A673 (cell line): Measurements from ENCODE around the gene RPTOR.

Experiments used
- EZH2 ChIP-seq: fragments of 200-600 bp; sonication (generic); IDR thresholded peaks from 2 replicates; pipeline ENCODE4 v1.6.1; 2017; ENCODE audit warnings: borderline replicate concordance, low read depth, mild to moderate bottlenecking, mixed read lengths, antibody characterized with exemption, low read length; ENCODE audit not compliant: poor library complexity, severe bottlenecking
- TF ChIP-seq, protein P1 (sequence below): fragments of 300-800, 200-600 bp; sonication (generic); conservative IDR thresholded peaks from 2 replicates; pipeline ENCODE4 v1.5.1; 2017; ENCODE audit warnings: low read depth, mild to moderate bottlenecking, antibody characterized with exemption, low read length, moderate library complexity, mixed read lengths

DNA sequence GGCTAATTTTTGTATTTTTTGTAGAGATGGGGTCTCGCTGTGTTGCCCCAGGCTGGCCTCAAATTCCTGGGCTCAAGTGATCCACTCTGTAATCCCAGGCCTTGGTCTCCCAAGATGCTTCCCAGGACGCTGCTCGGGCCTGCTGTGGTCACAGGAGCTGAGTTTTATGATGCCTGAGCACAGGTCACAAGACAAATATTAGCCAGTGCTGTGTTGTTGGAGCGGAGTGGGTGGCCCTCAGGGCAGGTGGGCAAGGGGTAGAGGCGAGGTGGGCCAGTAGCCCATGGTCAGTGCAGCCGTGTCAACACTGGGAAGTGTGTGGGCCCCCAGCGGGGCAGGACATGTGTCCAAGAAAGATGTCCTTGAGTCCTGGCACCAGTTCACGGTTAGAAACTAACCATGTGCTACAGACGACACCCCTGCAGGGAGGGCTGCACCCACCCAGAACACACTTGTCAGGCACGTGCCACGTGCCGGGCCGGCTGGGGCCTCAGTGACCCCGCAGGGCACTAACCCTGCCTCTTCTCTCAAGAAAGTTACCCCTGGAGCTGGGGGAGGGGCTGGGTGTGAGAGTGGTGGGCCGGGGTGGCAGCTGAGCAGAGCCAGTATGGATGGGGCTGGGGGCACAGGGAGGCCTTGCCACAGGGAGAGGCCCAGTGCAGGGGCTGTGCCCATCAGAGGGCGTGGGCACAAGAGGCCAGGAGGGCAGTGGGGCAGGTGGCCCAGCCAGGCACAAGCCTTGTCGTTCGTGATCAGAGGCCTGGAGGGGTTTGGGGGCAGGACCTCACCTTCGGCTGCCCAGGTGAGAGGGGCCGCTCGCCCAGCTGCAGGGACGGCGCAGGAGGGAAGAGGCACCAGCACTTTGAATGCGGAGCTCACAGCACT is 343.9 kb downstream of the RPTOR start:
- TF ChIP-seq, protein P1, sequence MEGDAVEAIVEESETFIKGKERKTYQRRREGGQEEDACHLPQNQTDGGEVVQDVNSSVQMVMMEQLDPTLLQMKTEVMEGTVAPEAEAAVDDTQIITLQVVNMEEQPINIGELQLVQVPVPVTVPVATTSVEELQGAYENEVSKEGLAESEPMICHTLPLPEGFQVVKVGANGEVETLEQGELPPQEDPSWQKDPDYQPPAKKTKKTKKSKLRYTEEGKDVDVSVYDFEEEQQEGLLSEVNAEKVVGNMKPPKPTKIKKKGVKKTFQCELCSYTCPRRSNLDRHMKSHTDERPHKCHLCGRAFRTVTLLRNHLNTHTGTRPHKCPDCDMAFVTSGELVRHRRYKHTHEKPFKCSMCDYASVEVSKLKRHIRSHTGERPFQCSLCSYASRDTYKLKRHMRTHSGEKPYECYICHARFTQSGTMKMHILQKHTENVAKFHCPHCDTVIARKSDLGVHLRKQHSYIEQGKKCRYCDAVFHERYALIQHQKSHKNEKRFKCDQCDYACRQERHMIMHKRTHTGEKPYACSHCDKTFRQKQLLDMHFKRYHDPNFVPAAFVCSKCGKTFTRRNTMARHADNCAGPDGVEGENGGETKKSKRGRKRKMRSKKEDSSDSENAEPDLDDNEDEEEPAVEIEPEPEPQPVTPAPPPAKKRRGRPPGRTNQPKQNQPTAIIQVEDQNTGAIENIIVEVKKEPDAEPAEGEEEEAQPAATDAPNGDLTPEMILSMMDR: no peak
- no peak for TF ChIP-seq EZH2
